ENCODE measurements around the gene LILRA6. TPM values are rescaled to one million over a fixed set of nuclear protein-coding genes. Genes with fewer than 3 reads are reported as not detected.

Gene LILRA6
- total and polyA plus RNA-seq, 10 of the 15 experiments (the other 5 are each of a cell fraction or from before 2014, with no cell fraction given), result 0.04 to 1.7 (median 0.09) TPM; not detected in 2

GRCh38 chr19:54218259-54218658 is 24.3 kb downstream of the LILRA6 start:
- H3K4me3 ChIP-seq, result no peak overlapping the region
- RAD21 ChIA-PET (ENCODE audit: unreplicated experiment), result no interaction called here
- POLR2A ChIA-PET, result no interaction called here
- CTCF ChIA-PET, result no interaction called here
- no peaks in the 10 kb centered on the region for H3K27me3 ChIP-seq (replicated peaks in 1 of 2; ENCODE audit: control insufficient read depth in 2 of 2, insufficient read depth in 2 of 2, low read length in 1 of 2)
- DNase-seq (ENCODE audit: low read depth, low spot score), result no peak
- WGBS (ENCODE audit: insufficient coverage, insufficient replicate concordance, low lambda C conversion rate, missing lambda C conversion rate), result 45% methylated on average over 5 of the region's 8 CpGs
- in situ Hi-C loops (cut with MboI), result no loop called here
- no TSS peak for BruUV-seq (replicated peaks)
- H4K20me1 ChIP-seq (ENCODE audit: control insufficient read depth, insufficient read depth), result no peaks in the 10 kb centered on the region
- no peaks in the 10 kb centered on the region for H3K4me1 ChIP-seq (ENCODE audit: control insufficient read depth, insufficient read depth, low read length)
- H3K27ac ChIP-seq (ENCODE audit: control insufficient read depth, insufficient read depth), result no peak overlapping the region
- ATAC-seq, result no peak
- no peak overlapping the region for H3K9ac ChIP-seq (ENCODE audit: control insufficient read depth, insufficient read depth, low read length)
- FAIRE-seq, result no peak
- no peak overlapping the region for H2AFZ ChIP-seq (ENCODE audit: control insufficient read depth, low read depth, low read length)
- no peak overlapping the region for H3K4me2 ChIP-seq (ENCODE audit: control insufficient read depth, insufficient read depth)
- H3K36me3 ChIP-seq (ENCODE audit: control insufficient read depth in 2 of 2, insufficient read depth in 2 of 2, low read length in 1 of 2), result no peaks in the 10 kb centered on the region
- intact Hi-C loops (cut with micrococcal nuclease; ENCODE audit: unreplicated experiment), result no loop called here
- no peaks in the 10 kb centered on the region for H3K9me3 ChIP-seq (replicated peaks; ENCODE audit: control insufficient read depth, insufficient read depth, low read length)
- SMC1A ChIA-PET (ENCODE audit: uncharacterized antibody, unreplicated experiment), result no interaction called here
- H3K79me2 ChIP-seq (ENCODE audit: control insufficient read depth, insufficient read depth, low read length), result no peaks in the 10 kb centered on the region
- TF ChIP-seq NFXL1 (IDR thresholded peaks at IDR 0.05; ENCODE audit: borderline replicate concordance), result no peak
- no peak for TF ChIP-seq SREBF1 (IDR thresholded peaks at IDR 0.05; ENCODE audit: low read length)
- TF ChIP-seq BMI1 (IDR thresholded peaks at IDR 0.05; ENCODE audit: borderline replicate concordance), result no peak
- TF ChIP-seq E2F8 (IDR thresholded peaks at IDR 0.05; ENCODE audit: low read depth, partially characterized antibody), result no peak
- TF ChIP-seq, protein P1, sequence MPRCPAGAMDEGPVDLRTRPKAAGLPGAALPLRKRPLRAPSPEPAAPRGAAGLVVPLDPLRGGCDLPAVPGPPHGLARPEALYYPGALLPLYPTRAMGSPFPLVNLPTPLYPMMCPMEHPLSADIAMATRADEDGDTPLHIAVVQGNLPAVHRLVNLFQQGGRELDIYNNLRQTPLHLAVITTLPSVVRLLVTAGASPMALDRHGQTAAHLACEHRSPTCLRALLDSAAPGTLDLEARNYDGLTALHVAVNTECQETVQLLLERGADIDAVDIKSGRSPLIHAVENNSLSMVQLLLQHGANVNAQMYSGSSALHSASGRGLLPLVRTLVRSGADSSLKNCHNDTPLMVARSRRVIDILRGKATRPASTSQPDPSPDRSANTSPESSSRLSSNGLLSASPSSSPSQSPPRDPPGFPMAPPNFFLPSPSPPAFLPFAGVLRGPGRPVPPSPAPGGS (IDR thresholded peaks at IDR 0.05; ENCODE audit: borderline replicate concordance, insufficient read depth, low read depth, low read length, poor library complexity, severe bottlenecking), result no peak
- TF ChIP-seq ZNF274 (IDR thresholded peaks at IDR 0.05; ENCODE audit: insufficient read depth, insufficient read length), result no peak
- TF ChIP-seq ESRRA (IDR thresholded peaks at IDR 0.05; ENCODE audit: low read length), result no peak
- TF ChIP-seq, protein P2, sequence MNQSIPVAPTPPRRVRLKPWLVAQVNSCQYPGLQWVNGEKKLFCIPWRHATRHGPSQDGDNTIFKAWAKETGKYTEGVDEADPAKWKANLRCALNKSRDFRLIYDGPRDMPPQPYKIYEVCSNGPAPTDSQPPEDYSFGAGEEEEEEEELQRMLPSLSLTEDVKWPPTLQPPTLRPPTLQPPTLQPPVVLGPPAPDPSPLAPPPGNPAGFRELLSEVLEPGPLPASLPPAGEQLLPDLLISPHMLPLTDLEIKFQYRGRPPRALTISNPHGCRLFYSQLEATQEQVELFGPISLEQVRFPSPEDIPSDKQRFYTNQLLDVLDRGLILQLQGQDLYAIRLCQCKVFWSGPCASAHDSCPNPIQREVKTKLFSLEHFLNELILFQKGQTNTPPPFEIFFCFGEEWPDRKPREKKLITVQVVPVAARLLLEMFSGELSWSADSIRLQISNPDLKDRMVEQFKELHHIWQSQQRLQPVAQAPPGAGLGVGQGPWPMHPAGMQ (IDR thresholded peaks at IDR 0.05; ENCODE audit: borderline replicate concordance), result no peak
- TF ChIP-seq CREB1 (IDR thresholded peaks at IDR 0.05; ENCODE audit: low read depth), result no peak
- no peak for TF ChIP-seq ZNF622 (IDR thresholded peaks at IDR 0.05)
- no peak for TF ChIP-seq ZNF217 (IDR thresholded peaks at IDR 0.05)
- TF ChIP-seq, protein P3, sequence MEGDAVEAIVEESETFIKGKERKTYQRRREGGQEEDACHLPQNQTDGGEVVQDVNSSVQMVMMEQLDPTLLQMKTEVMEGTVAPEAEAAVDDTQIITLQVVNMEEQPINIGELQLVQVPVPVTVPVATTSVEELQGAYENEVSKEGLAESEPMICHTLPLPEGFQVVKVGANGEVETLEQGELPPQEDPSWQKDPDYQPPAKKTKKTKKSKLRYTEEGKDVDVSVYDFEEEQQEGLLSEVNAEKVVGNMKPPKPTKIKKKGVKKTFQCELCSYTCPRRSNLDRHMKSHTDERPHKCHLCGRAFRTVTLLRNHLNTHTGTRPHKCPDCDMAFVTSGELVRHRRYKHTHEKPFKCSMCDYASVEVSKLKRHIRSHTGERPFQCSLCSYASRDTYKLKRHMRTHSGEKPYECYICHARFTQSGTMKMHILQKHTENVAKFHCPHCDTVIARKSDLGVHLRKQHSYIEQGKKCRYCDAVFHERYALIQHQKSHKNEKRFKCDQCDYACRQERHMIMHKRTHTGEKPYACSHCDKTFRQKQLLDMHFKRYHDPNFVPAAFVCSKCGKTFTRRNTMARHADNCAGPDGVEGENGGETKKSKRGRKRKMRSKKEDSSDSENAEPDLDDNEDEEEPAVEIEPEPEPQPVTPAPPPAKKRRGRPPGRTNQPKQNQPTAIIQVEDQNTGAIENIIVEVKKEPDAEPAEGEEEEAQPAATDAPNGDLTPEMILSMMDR (IDR thresholded peaks at IDR 0.05 in 2 of 3, conservative IDR thresholded peaks at IDR 0.05 in 1 of 3; ENCODE audit: control insufficient read depth in 2 of 3, extremely low read depth in 1 of 3, insufficient read depth in 1 of 3, low read depth in 3 of 3, low read length in 3 of 3), result no peak
- TF ChIP-seq, protein P4, sequence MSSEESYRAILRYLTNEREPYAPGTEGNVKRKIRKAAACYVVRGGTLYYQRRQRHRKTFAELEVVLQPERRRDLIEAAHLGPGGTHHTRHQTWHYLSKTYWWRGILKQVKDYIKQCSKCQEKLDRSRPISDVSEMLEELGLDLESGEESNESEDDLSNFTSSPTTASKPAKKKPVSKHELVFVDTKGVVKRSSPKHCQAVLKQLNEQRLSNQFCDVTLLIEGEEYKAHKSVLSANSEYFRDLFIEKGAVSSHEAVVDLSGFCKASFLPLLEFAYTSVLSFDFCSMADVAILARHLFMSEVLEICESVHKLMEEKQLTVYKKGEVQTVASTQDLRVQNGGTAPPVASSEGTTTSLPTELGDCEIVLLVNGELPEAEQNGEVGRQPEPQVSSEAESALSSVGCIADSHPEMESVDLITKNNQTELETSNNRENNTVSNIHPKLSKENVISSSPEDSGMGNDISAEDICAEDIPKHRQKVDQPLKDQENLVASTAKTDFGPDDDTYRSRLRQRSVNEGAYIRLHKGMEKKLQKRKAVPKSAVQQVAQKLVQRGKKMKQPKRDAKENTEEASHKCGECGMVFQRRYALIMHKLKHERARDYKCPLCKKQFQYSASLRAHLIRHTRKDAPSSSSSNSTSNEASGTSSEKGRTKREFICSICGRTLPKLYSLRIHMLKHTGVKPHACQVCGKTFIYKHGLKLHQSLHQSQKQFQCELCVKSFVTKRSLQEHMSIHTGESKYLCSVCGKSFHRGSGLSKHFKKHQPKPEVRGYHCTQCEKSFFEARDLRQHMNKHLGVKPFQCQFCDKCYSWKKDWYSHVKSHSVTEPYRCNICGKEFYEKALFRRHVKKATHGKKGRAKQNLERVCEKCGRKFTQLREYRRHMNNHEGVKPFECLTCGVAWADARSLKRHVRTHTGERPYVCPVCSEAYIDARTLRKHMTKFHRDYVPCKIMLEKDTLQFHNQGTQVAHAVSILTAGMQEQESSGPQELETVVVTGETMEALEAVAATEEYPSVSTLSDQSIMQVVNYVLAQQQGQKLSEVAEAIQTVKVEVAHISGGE (CRISPR knock-in tag; IDR thresholded peaks at IDR 0.05), result no peak
- no peak for TF ChIP-seq MXI1 (IDR thresholded peaks at IDR 0.05; ENCODE audit: low read depth, low read length)
